Activated CD4-positive, alpha-beta T cell treated with anti-CD3 and anti-CD28 coated beads, Interleukin-2, amount 50 U/mL, for 24 hours (primary cell): ENCODE data around the gene ZFP36L2.

ENCODE experiments used
- DNase-seq, 2 donors: peaks; one replicate each; pipeline ENCODE4 v3.0.0-alpha.2; 2020; ENCODE audit warnings: low read depth in 1 of 2, low spot score in 1 of 2

ZFP36L2 gene

DNA sequence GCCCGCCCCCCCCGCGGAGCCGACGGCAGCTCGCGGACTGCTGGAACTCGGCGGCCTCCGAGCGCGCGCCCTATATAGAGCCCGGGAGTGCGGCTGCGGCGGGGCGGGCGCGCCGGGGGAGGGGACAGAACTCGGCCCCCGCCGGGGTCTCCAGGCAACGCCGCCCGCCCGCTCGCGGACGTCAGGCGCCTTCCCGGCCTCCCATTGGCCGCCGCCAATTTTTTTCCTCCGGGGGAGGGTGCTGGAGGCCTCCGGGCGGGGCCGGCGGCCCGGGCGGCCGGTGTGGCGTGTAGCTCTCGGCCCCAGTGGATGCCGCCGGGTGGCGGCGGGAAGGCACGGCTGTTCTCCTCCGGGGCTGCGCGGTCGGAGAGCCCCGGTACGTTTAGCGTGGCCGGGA, at the start of gene ZFP36L2:
Gene ZFP36L2, minus strand, starts transcription at position 49 of the 397 bp plus-strand sequence. CDS start 291 bp downstream, outside the sequence.
- peak; percentile 88 to 91 for DNase-seq

DNA sequence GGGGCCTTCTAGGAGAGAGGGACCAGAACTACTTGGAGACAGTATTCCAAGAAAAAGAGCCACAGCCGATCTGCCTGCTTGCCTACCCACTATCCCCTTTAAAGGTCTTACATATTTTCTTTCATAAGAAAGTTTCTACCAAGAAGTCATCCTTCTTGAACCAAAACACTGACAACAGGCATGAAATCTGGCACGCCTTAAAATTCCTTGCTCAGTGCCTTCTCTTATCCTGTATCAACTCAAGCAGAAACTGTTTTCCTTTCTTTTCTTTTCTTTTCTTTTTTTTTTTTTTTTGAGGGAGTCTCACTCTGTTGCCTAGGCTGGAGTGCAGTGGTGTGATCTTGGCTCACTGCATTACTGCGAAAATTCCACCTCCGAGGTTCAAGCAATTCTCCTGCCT, 48.3 kb upstream of the ZFP36L2 start:
- DNase-seq = no peak

DNA sequence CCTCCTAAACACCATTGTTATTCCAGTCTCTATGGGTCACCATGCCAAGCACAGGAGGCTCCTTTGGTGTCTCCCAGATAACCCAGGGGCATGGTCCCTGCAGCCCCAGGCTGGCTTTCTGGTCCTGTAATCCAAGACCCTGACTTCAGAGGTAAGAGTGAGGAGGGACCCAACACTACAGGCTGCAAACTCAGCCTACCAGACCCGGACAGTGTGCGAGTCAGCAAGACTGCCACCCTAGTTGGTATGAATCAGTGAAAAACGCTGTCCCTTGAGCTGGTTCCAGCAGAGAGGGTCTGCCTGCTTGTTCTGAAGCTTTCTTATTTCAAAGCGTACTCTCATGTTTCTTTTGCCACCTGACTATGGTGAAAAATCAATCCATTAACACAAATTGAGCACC, 47.6 kb upstream of the ZFP36L2 start:
- DNase-seq = no peak

DNA sequence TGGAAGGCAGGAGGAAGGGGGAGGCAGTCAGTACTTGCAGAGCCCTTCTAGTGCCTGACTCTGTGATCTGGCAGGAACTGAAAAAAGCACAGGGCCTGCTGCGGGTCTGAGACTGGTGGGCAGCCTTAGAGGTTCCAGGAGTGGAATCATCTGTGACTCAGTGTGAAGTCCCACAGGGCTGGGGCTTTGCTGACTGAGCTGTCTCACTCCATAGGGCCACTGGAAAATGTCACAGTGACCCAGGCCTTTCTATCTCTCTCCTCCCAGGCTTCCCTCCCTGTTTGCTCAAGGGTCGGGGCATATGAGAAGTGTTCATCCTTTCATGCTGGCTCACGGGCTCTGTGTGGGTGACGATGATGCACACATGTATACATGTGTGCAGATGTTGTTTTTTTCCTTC, 47.1 kb upstream of the ZFP36L2 start:
- no peak for DNase-seq

GRCh38 chr2:43270930-43271615, 44.7 kb upstream of the ZFP36L2 start:
- no peak for DNase-seq

DNA sequence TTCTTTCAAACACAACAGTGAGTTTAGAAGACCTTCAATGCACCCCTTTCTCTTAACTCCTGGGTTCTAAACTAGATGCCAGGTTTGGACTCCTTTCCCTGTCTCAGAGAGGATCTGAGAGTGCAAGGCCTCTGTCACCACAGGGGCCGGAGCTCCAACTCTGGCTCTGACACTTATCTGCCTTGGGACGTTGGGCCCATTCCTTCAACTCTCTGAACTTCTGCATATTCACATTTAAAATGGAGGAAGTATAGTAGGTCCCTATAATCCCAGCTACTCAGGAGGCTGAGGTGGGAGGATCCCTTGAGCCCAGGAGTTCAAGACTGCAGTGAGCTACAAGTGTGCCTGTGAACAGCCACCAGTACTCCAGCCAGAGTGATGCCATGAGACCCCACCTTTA, 44.1 kb upstream of the ZFP36L2 start:
- no peak for DNase-seq

DNA sequence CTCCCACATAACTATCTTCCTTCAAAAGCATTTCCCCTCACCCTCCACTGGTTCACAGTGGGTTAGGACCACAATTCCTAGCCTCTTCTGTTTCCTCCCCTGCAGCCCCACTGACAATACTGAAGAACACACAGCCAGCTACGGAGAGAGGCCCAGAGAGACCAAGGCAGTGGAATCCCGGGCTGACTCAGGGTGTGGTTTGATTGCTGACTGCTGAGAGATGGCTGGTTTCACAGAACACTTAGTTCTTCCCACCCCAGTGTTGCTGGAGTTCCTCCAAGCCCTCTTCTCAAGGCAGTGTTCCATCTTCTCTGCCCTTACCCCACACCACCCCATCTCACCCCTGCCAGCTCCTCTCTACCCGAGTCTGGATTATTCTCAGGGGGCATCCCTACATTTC, 43.3 kb upstream of the ZFP36L2 start:
- no peak for DNase-seq

DNA sequence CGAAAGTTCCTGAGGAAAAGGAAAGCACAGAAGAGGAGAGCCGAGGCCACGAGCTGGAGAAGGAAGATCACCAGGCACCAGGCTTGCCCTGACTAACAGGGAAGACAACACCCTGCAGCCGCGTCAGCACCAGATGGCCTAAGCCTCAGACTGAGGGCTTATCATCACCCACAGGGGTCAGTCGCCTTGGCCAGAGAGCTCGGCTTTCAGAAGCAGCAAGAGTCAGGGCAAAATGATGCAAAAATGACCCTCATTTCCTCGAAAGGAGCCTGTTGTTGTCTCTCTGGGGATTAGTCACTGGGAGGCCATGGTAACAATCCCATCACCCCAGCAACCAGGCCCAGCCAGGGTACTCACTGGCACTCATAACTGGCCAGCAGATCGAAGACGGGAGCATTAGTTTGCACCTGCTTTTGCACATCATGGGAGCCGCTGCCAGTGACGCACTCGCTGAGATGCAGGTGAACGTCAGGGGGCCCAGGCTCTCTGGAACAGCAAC, 42.7 kb upstream of the ZFP36L2 start:
- no peak for DNase-seq

- DNase-seq = no peak
Measured at GRCh38 chr2:43268066-43268953, 41.9 kb upstream of the ZFP36L2 start.

GRCh38 chr2:43267381-43267780, 41.0 kb upstream of the ZFP36L2 start:
- DNase-seq = no peak

- no peak for DNase-seq
Measured at GRCh38 chr2:43266711-43267111, 40.3 kb upstream of the ZFP36L2 start.

DNA sequence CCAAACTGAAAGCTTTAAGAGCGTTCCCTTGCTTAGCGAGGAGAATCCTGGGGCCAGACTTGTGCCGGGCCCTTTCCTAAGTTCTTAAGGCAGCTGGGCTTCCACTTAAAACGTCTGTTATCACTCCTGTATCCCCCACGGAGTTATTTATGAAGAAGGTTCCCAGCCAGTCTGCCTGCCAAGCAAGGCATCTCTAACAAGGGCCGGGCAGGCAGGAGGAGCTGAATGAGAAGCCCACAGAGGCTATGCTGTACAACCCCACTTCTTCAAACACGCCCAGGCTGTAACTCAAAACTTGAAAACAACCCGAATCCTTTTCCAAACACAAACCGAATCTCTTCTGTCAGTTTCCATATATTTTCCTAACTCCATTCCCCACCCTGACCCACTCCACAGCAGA, 39.0 kb upstream of the ZFP36L2 start:
- DNase-seq = no peak

DNA sequence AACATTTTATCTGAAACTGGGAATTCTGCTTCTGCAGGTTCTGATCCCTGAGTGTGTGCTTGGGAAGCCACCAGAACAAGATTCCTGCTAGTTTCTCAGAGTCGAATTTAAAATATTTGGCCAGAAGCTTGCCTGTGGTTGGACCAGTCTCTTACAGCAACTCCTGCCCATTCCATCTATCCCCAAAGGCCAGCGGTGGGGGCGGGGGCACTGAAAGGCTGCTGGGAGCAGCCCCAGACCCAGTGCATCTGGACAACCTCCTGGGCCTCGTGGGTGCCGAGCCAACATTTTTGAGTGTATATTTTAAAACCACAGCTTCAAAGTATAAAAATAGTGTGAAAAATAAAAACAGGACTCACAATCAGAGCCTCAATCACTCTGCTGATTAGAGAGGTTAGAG, 38.6 kb upstream of the ZFP36L2 start:
- no peak for DNase-seq

DNA sequence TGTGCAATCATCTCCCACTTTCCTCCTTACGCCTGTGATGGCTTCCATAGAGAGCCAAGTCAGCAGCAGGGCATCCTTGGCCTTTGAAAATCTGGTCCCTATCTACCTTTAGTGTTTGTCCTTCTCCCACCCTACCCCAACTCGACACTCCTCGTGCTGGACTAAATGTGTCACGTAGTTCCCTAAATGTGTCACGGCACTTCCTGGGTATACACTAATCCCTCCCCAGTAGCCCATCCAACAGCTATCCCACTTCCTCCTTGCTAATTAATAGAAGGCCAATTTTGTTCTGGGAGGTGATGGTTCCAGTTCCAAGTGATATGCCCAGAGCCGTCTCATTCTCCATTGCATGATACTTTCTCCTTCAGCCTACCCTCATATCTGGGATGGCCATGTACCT, 36.5 kb upstream of the ZFP36L2 start:
- DNase-seq = no peak

DNA sequence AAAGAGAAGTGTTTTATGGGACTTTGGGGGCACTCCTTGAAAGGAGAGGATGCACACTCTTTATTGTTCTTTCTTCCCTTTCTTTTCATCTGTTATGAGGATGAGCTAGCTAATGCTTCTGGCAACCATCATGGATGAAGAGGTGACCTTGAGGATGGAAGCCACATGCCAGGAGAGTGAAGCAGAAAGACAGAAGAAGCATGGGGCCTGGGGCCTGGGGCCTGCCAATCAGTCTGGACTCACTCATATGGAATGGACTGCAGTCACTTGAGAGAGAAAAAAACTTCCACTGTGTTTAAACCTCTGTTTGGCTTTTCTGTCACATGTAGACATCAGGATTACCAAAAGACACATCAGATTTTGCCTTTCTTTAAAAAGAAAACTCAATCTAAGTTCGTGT, 35.8 kb upstream of the ZFP36L2 start:
- no peak for DNase-seq

GRCh38 chr2:43259512-43259911, 33.1 kb upstream of the ZFP36L2 start:
- no peak for DNase-seq

DNA sequence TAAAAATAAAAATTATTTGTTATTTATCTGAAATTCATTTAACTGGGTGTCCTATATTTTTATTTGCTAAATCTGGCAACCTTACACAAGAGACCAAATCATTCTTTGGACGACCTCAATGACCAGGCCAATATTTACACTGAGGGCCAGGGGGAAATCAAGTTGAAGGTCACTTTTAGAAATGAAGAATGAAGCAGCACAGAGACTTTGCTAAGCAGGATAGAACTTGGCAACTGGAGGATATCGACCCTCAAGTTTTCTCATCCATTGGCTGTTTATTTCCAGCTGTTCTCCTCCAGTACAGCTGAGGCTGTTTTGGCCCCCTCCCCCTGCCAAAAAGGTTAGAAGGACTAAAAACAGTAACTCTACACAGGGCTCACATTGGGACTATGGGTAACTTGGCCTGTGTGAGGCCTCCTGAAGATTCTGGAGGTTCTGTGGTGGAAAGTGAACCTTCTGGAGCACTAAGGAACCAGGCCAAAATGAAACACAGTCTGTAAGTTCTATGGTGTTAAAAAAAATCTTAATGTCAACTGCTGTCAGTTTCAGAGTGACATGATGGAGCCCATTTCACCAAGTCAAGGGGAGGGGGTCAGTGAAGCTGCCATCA, 32.2 kb upstream of the ZFP36L2 start:
- no peak for DNase-seq

DNA sequence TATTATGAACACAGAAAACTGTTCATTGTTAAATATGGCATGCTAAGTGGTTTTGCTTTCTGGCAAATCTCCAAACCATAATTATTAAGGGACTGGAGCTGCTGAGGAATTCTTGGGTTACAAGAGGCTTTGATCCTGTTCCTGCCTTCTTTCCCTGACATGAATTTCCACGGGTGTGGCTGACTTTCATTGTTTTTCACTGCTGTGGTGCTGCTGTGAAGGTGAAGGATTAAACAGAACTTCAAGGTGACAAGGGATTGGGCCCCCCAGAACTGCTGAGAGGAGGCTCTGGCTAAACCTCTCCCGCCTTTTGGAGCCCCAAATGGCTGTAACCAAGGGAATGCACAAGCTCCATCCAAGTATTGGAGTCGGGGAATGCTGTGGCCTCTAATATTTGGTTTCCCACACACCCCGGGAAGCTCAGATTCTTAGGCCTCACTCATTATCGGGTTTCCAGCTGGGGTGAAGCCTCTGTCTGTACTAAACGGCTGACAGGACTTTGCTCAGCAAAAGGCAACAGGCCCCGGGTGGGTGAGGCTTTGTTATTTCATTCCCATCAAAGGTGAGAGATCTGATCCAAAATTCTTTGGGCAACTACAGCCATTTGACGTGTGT, 29.0 kb upstream of the ZFP36L2 start:
- no peak for DNase-seq

DNA sequence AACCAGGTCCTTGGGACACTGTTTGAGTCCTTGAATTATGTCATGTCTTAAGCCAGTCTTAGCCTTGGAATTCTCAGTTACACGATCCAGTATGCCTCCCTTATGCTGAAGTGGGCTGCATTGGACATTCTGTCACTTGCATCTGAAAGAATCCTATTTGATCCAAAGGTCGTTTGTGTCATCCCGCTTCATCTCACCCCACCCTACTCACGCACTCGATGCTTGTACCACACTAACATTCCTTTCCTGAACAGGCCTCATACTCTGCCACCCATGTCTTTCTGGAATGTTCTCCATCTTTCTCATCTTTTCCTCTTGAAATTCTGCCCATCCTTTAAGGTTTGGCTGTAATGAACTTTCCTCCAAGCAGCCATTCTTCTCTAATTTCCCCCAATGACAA, 27.9 kb upstream of the ZFP36L2 start:
- DNase-seq = no peak

- DNase-seq = no peak
Measured at GRCh38 chr2:43251171-43251731, 24.8 kb upstream of the ZFP36L2 start.

- no peak for DNase-seq
Measured at GRCh38 chr2:43250015-43250414, 23.6 kb upstream of the ZFP36L2 start.
